ENCODE results near the gene TTYH3. TPM values are rescaled to one million over a fixed set of nuclear protein-coding genes. Genes with fewer than 3 reads are reported as not detected.

The TTYH3 gene
- total and polyA plus RNA-seq, 2 of the 13 experiments (the other 11 are each of a cell fraction or from before 2014, with no cell fraction given): 26.3 to 50.0 TPM

DNA sequence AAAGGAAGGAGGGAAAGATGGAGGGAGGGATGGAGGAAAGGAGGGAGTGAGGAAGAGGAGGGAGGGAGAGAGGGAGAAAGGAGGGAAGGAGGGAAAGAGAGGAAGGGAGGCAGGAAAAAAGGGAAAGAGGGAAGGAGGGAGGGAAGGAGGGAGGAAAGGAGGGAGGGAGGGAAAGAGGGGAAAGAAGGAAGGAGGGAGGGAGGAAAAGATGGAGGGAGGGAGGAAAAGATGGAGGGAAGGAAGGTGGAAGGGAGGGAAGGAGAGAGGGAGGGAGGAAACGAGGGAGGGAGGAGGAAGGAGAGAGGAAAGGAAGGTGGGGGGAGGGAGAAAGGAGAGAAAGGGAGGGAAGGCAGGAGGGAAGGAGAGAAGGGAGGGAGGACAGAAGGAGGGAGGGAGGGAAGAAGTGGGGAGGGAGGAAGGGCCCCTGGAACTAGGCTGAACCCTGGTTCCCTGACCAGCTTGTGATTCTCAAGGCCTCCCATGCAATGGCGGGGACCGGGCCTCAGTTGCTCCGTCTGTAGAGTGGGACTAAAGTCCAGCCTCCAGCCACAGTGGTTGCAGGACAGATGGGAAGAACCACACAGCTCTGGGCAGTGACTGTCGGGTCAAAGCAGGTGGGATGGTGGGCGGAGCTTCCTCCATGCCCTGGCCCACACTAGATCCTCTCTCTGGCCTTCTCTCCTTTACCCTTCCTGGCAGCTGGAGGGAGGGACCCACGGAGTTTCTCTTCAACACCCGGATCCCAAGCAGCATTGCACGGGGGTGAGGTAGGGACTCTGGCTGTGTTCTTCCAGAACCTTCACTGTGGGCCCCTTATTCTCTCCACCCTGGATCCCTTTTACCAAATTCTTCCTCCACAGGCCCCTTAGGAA lies 4.3 kb upstream of the TTYH3 start (continued):
- TF ChIP-seq, protein P1, sequence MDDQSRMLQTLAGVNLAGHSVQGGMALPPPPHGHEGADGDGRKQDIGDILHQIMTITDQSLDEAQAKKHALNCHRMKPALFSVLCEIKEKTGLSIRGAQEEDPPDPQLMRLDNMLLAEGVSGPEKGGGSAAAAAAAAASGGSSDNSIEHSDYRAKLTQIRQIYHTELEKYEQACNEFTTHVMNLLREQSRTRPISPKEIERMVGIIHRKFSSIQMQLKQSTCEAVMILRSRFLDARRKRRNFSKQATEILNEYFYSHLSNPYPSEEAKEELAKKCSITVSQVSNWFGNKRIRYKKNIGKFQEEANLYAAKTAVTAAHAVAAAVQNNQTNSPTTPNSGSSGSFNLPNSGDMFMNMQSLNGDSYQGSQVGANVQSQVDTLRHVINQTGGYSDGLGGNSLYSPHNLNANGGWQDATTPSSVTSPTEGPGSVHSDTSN (CRISPR knock-in tag; IDR thresholded peaks at IDR 0.05; ENCODE audit: borderline replicate concordance): no peak
- TF ChIP-seq, protein P2, sequence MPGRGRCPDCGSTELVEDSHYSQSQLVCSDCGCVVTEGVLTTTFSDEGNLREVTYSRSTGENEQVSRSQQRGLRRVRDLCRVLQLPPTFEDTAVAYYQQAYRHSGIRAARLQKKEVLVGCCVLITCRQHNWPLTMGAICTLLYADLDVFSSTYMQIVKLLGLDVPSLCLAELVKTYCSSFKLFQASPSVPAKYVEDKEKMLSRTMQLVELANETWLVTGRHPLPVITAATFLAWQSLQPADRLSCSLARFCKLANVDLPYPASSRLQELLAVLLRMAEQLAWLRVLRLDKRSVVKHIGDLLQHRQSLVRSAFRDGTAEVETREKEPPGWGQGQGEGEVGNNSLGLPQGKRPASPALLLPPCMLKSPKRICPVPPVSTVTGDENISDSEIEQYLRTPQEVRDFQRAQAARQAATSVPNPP (CRISPR knock-in tag; IDR thresholded peaks at IDR 0.05): no peak
- no peak for TF ChIP-seq KLF6 (CRISPR knock-in tag; IDR thresholded peaks at IDR 0.05)
- TF ChIP-seq SIN3A (IDR thresholded peaks at IDR 0.05; ENCODE audit: borderline replicate concordance, low read depth, low read length): no peak
- TF ChIP-seq, protein P3, sequence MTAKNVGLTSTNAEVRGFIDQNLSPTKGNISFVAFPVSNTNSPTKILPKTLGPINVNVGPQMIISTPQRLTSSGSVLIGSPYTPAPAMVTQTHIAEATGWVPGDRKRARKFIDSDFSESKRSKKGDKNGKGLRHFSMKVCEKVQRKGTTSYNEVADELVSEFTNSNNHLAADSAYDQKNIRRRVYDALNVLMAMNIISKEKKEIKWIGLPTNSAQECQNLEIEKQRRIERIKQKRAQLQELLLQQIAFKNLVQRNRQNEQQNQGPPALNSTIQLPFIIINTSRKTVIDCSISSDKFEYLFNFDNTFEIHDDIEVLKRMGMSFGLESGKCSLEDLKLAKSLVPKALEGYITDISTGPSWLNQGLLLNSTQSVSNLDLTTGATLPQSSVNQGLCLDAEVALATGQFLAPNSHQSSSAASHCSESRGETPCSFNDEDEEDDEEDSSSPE (CRISPR knock-in tag; IDR thresholded peaks at IDR 0.05): no peak
- no peak for TF ChIP-seq CREM (IDR thresholded peaks at IDR 0.05)
- TF ChIP-seq CREM (CRISPR knock-in tag; IDR thresholded peaks at IDR 0.05): no peak
- TF ChIP-seq ATF7 (IDR thresholded peaks at IDR 0.05): no peak
- no peak for TF ChIP-seq ATF7 (CRISPR knock-in tag; IDR thresholded peaks at IDR 0.05)
- no peak for TF ChIP-seq ZNF703 (CRISPR knock-in tag; IDR thresholded peaks at IDR 0.05; ENCODE audit: borderline replicate concordance)
- TF ChIP-seq PTBP1 (IDR thresholded peaks at IDR 0.05; ENCODE audit: low read depth, low read length, poor library complexity, severe bottlenecking): no peak
- TF ChIP-seq ZNF672 (CRISPR knock-in tag; IDR thresholded peaks at IDR 0.05): no peak
- TF ChIP-seq, protein P4, sequence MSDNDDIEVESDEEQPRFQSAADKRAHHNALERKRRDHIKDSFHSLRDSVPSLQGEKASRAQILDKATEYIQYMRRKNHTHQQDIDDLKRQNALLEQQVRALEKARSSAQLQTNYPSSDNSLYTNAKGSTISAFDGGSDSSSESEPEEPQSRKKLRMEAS (IDR thresholded peaks at IDR 0.05): no peak
- TF ChIP-seq MAFF (IDR thresholded peaks at IDR 0.05; ENCODE audit: low read depth, low read length): no peak
- TF ChIP-seq FOSL1 (CRISPR knock-in tag; IDR thresholded peaks at IDR 0.05; ENCODE audit: borderline replicate concordance): no peak
- TF ChIP-seq, protein P5, sequence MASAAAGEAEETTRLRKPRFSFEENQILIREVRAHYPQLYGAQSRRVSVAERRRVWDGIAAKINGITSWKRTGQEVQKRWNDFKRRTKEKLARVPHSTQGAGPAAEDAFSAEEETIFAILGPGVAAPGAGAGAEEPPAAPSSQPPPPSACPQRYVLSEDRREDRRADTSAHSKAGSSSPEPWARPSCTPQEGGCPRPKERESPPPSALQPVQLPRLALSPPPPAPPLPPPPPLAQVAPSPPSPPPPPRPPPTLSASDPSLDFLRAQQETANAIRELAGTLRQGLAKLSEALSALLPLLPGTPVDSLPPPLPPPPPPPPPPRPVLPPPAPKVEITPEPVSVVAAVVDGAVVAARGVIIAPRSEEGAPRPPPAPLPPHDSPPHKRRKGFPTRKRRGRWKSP (CRISPR knock-in tag; IDR thresholded peaks at IDR 0.05): no peak
- no peak for TF ChIP-seq ZNF317 (CRISPR knock-in tag; IDR thresholded peaks at IDR 0.05)
- no peak for TF ChIP-seq ZFY (CRISPR knock-in tag; IDR thresholded peaks at IDR 0.05)
- no peak for TF ChIP-seq YEATS4 (CRISPR knock-in tag; IDR thresholded peaks at IDR 0.05; ENCODE audit: borderline replicate concordance)
- TF ChIP-seq MLLT10 (CRISPR knock-in tag; IDR thresholded peaks at IDR 0.05): no peak
- TF ChIP-seq ZNF567 (CRISPR knock-in tag; IDR thresholded peaks at IDR 0.05; ENCODE audit: borderline replicate concordance): no peak
- TF ChIP-seq, protein P6, sequence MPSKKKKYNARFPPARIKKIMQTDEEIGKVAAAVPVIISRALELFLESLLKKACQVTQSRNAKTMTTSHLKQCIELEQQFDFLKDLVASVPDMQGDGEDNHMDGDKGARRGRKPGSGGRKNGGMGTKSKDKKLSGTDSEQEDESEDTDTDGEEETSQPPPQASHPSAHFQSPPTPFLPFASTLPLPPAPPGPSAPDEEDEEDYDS (CRISPR knock-in tag; IDR thresholded peaks at IDR 0.05): no peak
- TF ChIP-seq ZNF564 (CRISPR knock-in tag; IDR thresholded peaks at IDR 0.05): no peak
- no peak for TF ChIP-seq TSC22D2 (CRISPR knock-in tag; IDR thresholded peaks at IDR 0.05; ENCODE audit: borderline replicate concordance)
- no peak for TF ChIP-seq SMARCC2 (IDR thresholded peaks at IDR 0.05)
- no peak for TF ChIP-seq IKZF4 (CRISPR knock-in tag; IDR thresholded peaks at IDR 0.05; ENCODE audit: borderline replicate concordance, low read depth, not compliant biosample characterization)
- no peak for TF ChIP-seq NRL (CRISPR knock-in tag; IDR thresholded peaks at IDR 0.05; ENCODE audit: borderline replicate concordance)

Data from HepG2 (cell line).